AG09319 (cell line): ENCODE measurements around the gene KBTBD7.

Source experiments
- DNase-seq: peaks from one replicate; pipeline ENCODE4 v3.0.0-alpha.2; 2010; ENCODE audit warnings: low read depth; ENCODE audit errors: extremely low read depth
- TF ChIP-seq, protein P1 (sequence below): IDR thresholded peaks from 2 replicates; pipeline ENCODE4 v1.5.1; 2011; ENCODE audit warnings: low read depth, mild to moderate bottlenecking, inconsistent platforms, low read length, moderate library complexity

The KBTBD7 gene

DNA sequence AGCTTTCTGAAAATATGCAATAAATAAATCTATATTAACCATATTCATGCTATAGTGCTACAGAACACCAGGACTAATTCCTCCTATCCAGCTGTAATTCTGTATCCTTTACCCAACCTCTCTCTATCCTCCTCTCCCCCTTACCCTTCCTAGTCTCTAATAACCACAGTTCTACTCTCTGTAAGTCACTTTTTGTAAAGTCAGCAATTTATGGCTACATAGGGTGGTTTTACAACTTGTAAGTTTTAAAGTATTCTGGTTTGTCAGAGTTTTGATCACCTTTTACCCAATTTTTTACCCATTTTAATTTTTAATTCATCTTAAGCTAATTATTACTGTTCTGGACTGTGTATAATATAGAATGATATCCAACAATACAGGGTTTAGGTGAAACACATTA lies 35.0 kb upstream of the KBTBD7 start:
- TF ChIP-seq, protein P1, sequence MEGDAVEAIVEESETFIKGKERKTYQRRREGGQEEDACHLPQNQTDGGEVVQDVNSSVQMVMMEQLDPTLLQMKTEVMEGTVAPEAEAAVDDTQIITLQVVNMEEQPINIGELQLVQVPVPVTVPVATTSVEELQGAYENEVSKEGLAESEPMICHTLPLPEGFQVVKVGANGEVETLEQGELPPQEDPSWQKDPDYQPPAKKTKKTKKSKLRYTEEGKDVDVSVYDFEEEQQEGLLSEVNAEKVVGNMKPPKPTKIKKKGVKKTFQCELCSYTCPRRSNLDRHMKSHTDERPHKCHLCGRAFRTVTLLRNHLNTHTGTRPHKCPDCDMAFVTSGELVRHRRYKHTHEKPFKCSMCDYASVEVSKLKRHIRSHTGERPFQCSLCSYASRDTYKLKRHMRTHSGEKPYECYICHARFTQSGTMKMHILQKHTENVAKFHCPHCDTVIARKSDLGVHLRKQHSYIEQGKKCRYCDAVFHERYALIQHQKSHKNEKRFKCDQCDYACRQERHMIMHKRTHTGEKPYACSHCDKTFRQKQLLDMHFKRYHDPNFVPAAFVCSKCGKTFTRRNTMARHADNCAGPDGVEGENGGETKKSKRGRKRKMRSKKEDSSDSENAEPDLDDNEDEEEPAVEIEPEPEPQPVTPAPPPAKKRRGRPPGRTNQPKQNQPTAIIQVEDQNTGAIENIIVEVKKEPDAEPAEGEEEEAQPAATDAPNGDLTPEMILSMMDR: no peak
- DNase-seq: no peak

DNA sequence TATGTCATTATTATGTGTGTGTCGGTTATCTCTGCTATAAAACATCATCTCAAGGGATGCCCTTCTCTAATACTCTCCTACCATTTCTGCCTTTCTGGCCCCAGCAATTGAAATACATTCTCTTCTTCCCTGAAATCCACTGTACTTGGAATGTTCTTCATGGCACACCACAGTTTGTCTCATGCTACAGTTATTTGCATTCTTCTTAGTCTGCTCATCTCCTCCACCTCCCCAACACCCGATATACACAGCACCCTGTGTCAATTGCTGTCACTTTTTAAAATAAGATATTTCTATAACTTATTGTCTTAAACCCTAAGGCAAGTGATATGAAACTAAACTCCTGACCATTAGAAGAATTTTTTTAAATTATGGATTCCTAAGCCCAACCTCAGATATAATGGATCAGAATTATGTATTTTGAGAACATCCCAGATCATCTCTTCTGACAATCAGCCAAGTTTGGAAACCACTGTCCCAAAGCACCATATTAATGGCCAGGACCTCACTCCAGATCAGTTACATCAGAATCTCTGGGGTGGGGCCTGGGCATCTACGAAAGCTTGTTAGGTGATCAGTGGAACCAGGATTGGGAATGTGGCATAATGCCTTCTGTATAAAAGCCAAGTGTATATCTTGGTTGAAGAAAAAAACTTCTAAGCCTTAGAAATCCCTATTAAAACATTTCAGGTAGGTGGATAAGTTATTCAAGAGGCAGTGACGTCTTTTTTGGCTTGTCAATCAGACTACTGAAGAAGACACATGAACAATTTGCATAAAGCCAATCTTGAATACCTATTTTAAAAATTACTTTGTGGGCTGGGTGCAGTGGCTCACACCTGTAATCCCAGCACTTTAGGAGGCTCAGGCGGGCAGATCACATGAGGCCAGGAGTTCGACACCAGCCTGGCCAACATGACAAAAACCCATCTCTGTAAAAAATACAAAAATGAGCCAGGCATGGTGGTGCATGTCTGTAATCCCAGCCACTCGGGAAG lies 30.0 kb upstream of the KBTBD7 start:
- TF ChIP-seq, protein P1: no peak
- no peak for DNase-seq

DNA sequence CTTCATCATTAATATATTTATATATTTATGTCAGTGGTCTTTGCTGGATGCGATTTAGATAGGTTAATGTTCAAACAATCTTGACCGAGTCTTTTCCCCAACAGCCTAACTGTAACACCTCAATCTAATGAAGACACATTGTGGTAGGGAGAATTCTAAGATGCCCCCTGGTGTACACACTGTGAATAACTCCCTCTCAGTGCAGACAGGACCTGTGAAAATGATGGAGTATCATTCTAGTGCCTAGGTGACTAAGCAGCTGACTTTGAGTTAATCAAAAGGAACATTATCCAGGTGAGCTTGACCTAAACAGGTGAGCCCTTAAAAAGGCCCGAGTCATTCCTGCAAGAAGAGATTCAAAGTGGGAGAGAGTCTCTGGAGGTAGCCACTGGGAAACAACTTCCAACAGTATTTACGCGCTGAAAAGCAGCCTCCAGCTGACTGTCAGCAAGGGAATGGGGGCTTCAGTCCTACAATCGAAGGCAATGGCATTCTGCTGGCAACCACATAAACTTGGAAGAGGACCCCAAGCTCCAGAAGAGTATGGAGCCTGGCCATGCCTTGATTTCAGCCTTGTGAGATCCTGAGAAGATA lies 28.0 kb upstream of the KBTBD7 start:
- TF ChIP-seq, protein P1: peak; percentile 64
- no peak for DNase-seq

DNA sequence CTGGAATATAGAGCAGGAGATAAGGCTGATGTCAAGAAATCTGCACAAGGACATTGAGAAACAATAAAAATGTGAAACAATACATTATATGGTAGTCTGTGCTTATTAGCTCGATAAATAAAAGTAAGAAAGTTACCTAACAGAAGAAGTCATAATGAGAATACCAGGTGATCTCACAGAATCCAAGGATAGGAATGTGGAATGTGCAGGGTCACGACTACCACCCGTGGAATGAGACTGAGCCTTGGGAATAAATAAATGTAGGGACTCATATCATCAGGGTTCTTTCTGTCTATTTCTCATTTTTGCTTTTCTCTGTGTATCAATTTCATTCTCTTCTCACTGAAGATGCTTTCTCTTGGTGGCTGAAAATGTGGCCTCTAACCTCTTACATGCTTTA lies 26.0 kb upstream of the KBTBD7 start:
- no peak for DNase-seq
- TF ChIP-seq, protein P1: no peak

DNA sequence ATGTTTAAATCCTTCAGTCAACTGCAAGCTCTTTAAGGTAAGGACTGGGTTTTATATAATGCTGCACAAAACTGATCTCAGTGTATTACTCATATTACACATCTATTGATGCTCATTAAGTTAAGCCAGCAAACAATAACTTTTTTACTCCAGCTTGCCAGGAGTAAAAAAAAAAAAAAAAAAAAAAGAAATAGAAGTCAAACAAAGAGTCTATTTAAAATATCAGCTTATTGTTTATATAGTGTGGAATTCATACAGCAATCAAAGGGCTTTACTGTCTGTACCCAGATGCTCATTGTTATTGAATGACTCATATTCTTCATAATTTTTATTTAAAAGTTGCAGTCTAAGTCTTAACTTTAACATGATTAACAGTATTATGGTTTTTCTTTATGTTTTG lies 21.8 kb upstream of the KBTBD7 start:
- TF ChIP-seq, protein P1: no peak
- peak; percentile 57 for DNase-seq

DNA sequence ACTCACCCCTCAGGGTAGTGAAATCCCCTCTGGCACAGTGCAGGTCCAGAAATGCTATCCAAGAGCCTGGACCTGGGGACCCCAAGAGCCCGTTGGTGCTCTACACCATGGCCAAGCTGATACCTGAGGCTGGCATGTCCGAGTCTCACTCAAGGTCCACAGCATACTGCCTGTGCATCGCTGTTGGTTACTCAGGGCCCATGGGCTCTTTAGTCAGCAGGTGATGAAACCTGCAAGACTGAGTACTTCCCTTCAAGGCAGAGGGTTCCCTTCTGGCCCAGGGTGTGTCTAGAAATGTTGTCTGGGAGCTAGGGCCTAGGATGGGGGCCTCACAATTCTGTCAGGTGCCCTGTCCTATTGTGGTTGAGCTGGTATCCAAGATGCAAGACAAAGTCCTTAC lies 19.6 kb upstream of the KBTBD7 start:
- TF ChIP-seq, protein P1: no peak
- no peak for DNase-seq

DNA sequence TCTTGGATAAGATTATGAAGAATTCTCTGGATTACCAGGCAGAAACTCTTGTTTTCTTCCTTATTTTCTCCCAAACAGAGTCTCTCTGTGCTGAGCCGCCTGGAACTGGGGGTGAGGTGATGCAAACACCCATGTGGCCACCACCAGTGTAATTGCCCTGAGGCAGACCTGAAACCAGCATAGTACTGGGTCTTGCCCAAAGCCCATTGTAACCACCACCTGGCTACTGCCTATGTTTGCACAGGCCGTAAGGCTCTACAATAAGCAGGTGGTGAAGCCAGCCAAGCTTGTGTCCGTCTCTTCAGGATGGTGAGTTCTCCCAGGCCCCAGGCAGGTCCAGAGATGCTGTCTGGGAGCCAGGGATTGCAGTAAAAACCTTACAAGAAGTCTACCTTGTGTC lies 18.9 kb upstream of the KBTBD7 start:
- TF ChIP-seq, protein P1: no peak
- DNase-seq: no peak
